ENCODE data around the gene TRIM47. TPM values are rescaled to one million over a fixed set of nuclear protein-coding genes. Genes with fewer than 3 reads are reported as not detected.

Gene TRIM47
- total RNA-seq, 4 donors from 2014 or later, result 21.0 to 146 (median 40.8) TPM

GRCh38 chr17:75920045-75920560, 41.7 kb upstream of the TRIM47 start:
- peaks cover 0 to 75% of the 10 kb centered on the region in 2 donors for H3K36me3 ChIP-seq
- H3K4me1 ChIP-seq, result no peaks in the 10 kb centered on the region
- H3K4me3 ChIP-seq, result no peak overlapping the region
- no peaks in the 10 kb centered on the region for H3K27me3 ChIP-seq
- WGBS, 2 donors (ENCODE audit: low coverage in 1 of 2), result 50% methylated on average over 2 of the region's 11 CpGs; no CpG with 5 or more reads in 1 of the 2 donors
- no peak for TF ChIP-seq POLR2A (IDR thresholded peaks at IDR 0.05)
- no peak for TF ChIP-seq CTCF (IDR thresholded peaks at IDR 0.05)
- TF ChIP-seq POLR2AphosphoS5 (IDR thresholded peaks at IDR 0.05), result no peak
- no peak for TF ChIP-seq EP300 (IDR thresholded peaks at IDR 0.05)
- H3K27ac ChIP-seq, result no peak overlapping the region
- H3K9me3 ChIP-seq, result no peaks in the 10 kb centered on the region
- no peak for ATAC-seq

GRCh38 chr17:75919611-75920010, 41.2 kb upstream of the TRIM47 start:
- H3K4me3 ChIP-seq, result no peak overlapping the region
- 80 to 100% methylated on average over 1 of the region's 22 CpGs for WGBS, 2 donors (ENCODE audit: low coverage in 1 of 2)
- no peak for ATAC-seq
- TF ChIP-seq POLR2A (IDR thresholded peaks at IDR 0.05) (no peak), POLR2AphosphoS5 (IDR thresholded peaks at IDR 0.05) (no peak), EP300 (IDR thresholded peaks at IDR 0.05) (no peak), CTCF (IDR thresholded peaks at IDR 0.05) (no peak)
- H3K9me3 ChIP-seq, result no peaks in the 10 kb centered on the region
- no peaks in the 10 kb centered on the region for H3K4me1 ChIP-seq
- H3K27me3 ChIP-seq, result no peaks in the 10 kb centered on the region
- no peak overlapping the region for H3K27ac ChIP-seq
- H3K36me3 ChIP-seq, result peaks cover 0 to 76% of the 10 kb centered on the region in 2 donors

- H3K36me3 ChIP-seq, result peaks cover 0 to 80% of the 10 kb centered on the region in 2 donors
- TF ChIP-seq POLR2A (IDR thresholded peaks at IDR 0.05) (no peak), CTCF (IDR thresholded peaks at IDR 0.05) (no peak)
- ATAC-seq, result no peak
- no peaks in the 10 kb centered on the region for H3K9me3 ChIP-seq
- WGBS, 2 donors (ENCODE audit: low coverage in 1 of 2), result 93 to 100% methylated on average over 3 to 8 of the region's 31 CpGs
- no peaks in the 10 kb centered on the region for H3K27me3 ChIP-seq
- H3K4me3 ChIP-seq, result no peak overlapping the region
- H3K27ac ChIP-seq, result no peak overlapping the region
- H3K4me1 ChIP-seq, result no peaks in the 10 kb centered on the region
Measured at GRCh38 chr17:75917917-75918445, 39.6 kb upstream of the TRIM47 start.

GRCh38 chr17:75917141-75917916, 38.9 kb upstream of the TRIM47 start:
- Histone ChIP-seq H3K9me3 (no peaks in the 10 kb centered on the region), H3K4me3 (no peak overlapping the region), H3K36me3 (peaks cover 0 to 76% of the 10 kb centered on the region in 2 donors), H3K4me1 (no peaks in the 10 kb centered on the region), H3K27me3 (no peaks in the 10 kb centered on the region), H3K27ac (no peak overlapping the region)
- TF ChIP-seq POLR2A (IDR thresholded peaks at IDR 0.05), result no peak
- no peak for TF ChIP-seq POLR2AphosphoS5 (IDR thresholded peaks at IDR 0.05)
- no peak for TF ChIP-seq EP300 (IDR thresholded peaks at IDR 0.05)
- TF ChIP-seq CTCF (IDR thresholded peaks at IDR 0.05), result no peak
- 82% methylated on average over 4 of the region's 23 CpGs; no CpG with 5 or more reads in 1 of the 2 donors for WGBS, 2 donors (ENCODE audit: low coverage in 1 of 2)
- ATAC-seq, result no peak

GRCh38 chr17:75915268-75915667, 36.9 kb upstream of the TRIM47 start:
- TF ChIP-seq POLR2A (IDR thresholded peaks at IDR 0.05) (no peak), CTCF (IDR thresholded peaks at IDR 0.05) (no peak), POLR2AphosphoS5 (IDR thresholded peaks at IDR 0.05) (no peak), EP300 (IDR thresholded peaks at IDR 0.05) (no peak)
- H3K9me3 ChIP-seq, result no peaks in the 10 kb centered on the region
- H3K27me3 ChIP-seq, result no peaks in the 10 kb centered on the region
- no peak for ATAC-seq
- no peak overlapping the region for H3K4me3 ChIP-seq
- no peak overlapping the region for H3K27ac ChIP-seq
- no peaks in the 10 kb centered on the region for H3K4me1 ChIP-seq
- WGBS, 2 donors (ENCODE audit: low coverage in 1 of 2), result 76 to 86% methylated on average over 2 to 3 of the region's 8 CpGs
- peaks cover 0 to 69% of the 10 kb centered on the region in 2 donors for H3K36me3 ChIP-seq
